ENCODE measurements around the gene MEAF6. TPM values are rescaled to one million over a fixed set of nuclear protein-coding genes. Genes with fewer than 3 reads are reported as not detected.

The MEAF6 gene
- total and polyA plus RNA-seq, 2 experiments from 2014 or later = 60.1 to 64.5 TPM

Small RNA genes within 50 kb of the gene (microRNA-seq; reads per million reads assigned to microRNA genes)
- gene MIR5581 (not detected), gene MIR6732 (not detected)

Small RNA genes within 50 kb of the gene (small RNA-seq; reads per million reads assigned to genes)
- gene AL034379.1 (ENCODE audit: low replicate concordance) (not detected), gene MIR5581 (ENCODE audit: low replicate concordance) (not detected)

Other genes with a start within 250 kb of the MEAF6 start
- gene ZC3H12A, start 40.2 kb downstream of the MEAF6 start, total RNA-seq (2014; rRNA removed; shearing (Covaris generic)) = 7.0 and 9.3 TPM in 2 replicates
- 7.3 and 9.0 TPM in 2 replicates for gene ZC3H12A, start 40.2 kb downstream of the MEAF6 start, polyA plus RNA-seq (2016; fragmentation: Nextera tagmentation; extraction: Ambion mirVana)
- gene SNIP1, start 39.5 kb upstream of the MEAF6 start, total RNA-seq (2014; rRNA removed; shearing (Covaris generic)) = 11.4 and 13.3 TPM in 2 replicates
- gene SNIP1, start 39.5 kb upstream of the MEAF6 start, polyA plus RNA-seq (2016; fragmentation: Nextera tagmentation; extraction: Ambion mirVana) = 5.1 and 7.0 TPM in 2 replicates
- gene DNALI1, start 42.2 kb upstream of the MEAF6 start, total RNA-seq (2014; rRNA removed; shearing (Covaris generic)) = 5.4 TPM in 2 replicates
- gene DNALI1, start 42.2 kb upstream of the MEAF6 start, polyA plus RNA-seq (2016; fragmentation: Nextera tagmentation; extraction: Ambion mirVana) = 21.6 and 25.6 TPM in 2 replicates
- 66.1 and 78.4 TPM in 2 replicates for gene GNL2, start 81.2 kb upstream of the MEAF6 start, total RNA-seq (2014; rRNA removed; shearing (Covaris generic))
- gene GNL2, start 81.2 kb upstream of the MEAF6 start, polyA plus RNA-seq (2016; fragmentation: Nextera tagmentation; extraction: Ambion mirVana) = 105 and 121 TPM in 2 replicates
- 0.19 TPM in 1 of 2 replicates, not detected in the other for gene RSPO1, start 120.1 kb upstream of the MEAF6 start, total RNA-seq (2014; rRNA removed; shearing (Covaris generic))
- 0.11 and 0.12 TPM in 2 replicates for gene RSPO1, start 120.1 kb upstream of the MEAF6 start, polyA plus RNA-seq (2016; fragmentation: Nextera tagmentation; extraction: Ambion mirVana)
- 31.6 and 35.3 TPM in 2 replicates for gene CDCA8, start 177.8 kb upstream of the MEAF6 start, total RNA-seq (2014; rRNA removed; shearing (Covaris generic))
- gene CDCA8, start 177.8 kb upstream of the MEAF6 start, polyA plus RNA-seq (2016; fragmentation: Nextera tagmentation; extraction: Ambion mirVana) = 37.9 and 38.9 TPM in 2 replicates